Endodermal cell (in vitro differentiated cells): ENCODE results near the gene ST7. TPM values are rescaled to one million over a fixed set of nuclear protein-coding genes. Genes with fewer than 3 reads are reported as not detected.
A peak's percentile ranks its signal among the peaks of the same experiment; 100 is the strongest.
"Not testable (repeated sequence)": the region's sequence is repeated elsewhere in the genome, so short reads cannot be mapped to it uniquely, and the experiment has no call there.

Source experiments
- DNase-seq: peaks from one replicate; pipeline ENCODE4 v3.0.0-alpha.2; 2017
- H3K27ac ChIP-seq: 2 replicates; pipeline ENCODE4 v1.5.1; 2013; ENCODE audit warnings: mild to moderate bottlenecking, low read depth, low read length, moderate library complexity
- H3K27me3 ChIP-seq: 2 replicates; pipeline ENCODE4 v1.6.1; 2013; ENCODE audit warnings: mild to moderate bottlenecking, low read length, moderate library complexity; ENCODE audit not compliant: insufficient read depth, control insufficient read depth, poor library complexity, severe bottlenecking
- H3K36me3 ChIP-seq: 2 replicates; pipeline ENCODE4 v1.7.0; 2013; ENCODE audit warnings: mild to moderate bottlenecking, low read length, moderate library complexity; ENCODE audit not compliant: control insufficient read depth, insufficient read depth
- H3K4me1 ChIP-seq: one replicate; pipeline ENCODE4 v1.7.0; 2013; ENCODE audit warnings: low read length; ENCODE audit not compliant: control insufficient read depth, insufficient read depth
- H3K4me3 ChIP-seq: 2 replicates; pipeline ENCODE4 v1.5.1; 2013; ENCODE audit warnings: mild to moderate bottlenecking, low read length, moderate library complexity
- H3K9ac ChIP-seq: 2 replicates; pipeline ENCODE4 v1.6.1; 2013; ENCODE audit warnings: mild to moderate bottlenecking, low read length, moderate library complexity; ENCODE audit not compliant: poor library complexity, severe bottlenecking; ENCODE audit errors: extremely low read depth
- H3K9me3 ChIP-seq: 2 replicates; pipeline ENCODE4 v1.6.1; 2013; ENCODE audit warnings: mild to moderate bottlenecking, low read length, moderate library complexity; ENCODE audit not compliant: control insufficient read depth
- H3K27ac Mint-ChIP-seq: 2 replicates; pipeline ENCODE4 v1.8.0; 2020; ENCODE audit warnings: mixed read lengths
- H3K27me3 Mint-ChIP-seq: 2 replicates; pipeline ENCODE4 v1.8.0; 2021; ENCODE audit warnings: mild to moderate bottlenecking, mixed read lengths; ENCODE audit not compliant: insufficient read depth
- H3K36me3 Mint-ChIP-seq: 2 replicates; pipeline ENCODE4 v1.8.0; 2020; ENCODE audit warnings: low read depth, mixed read lengths
- H3K4me1 Mint-ChIP-seq: 2 replicates; pipeline ENCODE4 v1.8.0; 2020; ENCODE audit warnings: mixed read lengths
- H3K4me3 Mint-ChIP-seq: 2 replicates; pipeline ENCODE4 v1.8.0; 2020; ENCODE audit warnings: mild to moderate bottlenecking, moderate library complexity, mixed read lengths
- H3K9me3 Mint-ChIP-seq: 2 replicates; pipeline ENCODE4 v1.8.0; 2020; ENCODE audit warnings: mild to moderate bottlenecking, mixed read lengths
- CTCF ChIP-seq: fragments of 200-600 bp; sonication (generic); conservative IDR thresholded peaks from 2 replicates; pipeline ENCODE4 v1.5.0; 2021; ENCODE audit warnings: antibody characterized with exemption, mild to moderate bottlenecking
- WGBS, 2 experiments: methylation state at CpG; one replicate each; pipeline versions ENCODE4 v1.1.5 to v1.1.7; 2013; ENCODE audit warnings: missing lambda C conversion rate in 2 of 2, mixed read lengths in 1 of 2; ENCODE audit not compliant: insufficient coverage in 1 of 2, insufficient read length in 1 of 2; 5-methylcytosine and 5-hydroxymethylcytosine counted together
- total RNA-seq, 2 donors: library from RNA; stranded (reverse); fragmentation: NEBNext Ultra II Directional in 1 of 2; extraction: Animal tissue kit (Norgen Biotek cat#: 25700) in 1 of 2; gene quantifications; 2 replicates in 1 of 2; 3 replicates in 1 of 2; pipeline ENCODE4 v1.2.1, GENCODE V29; 2021

The ST7 gene
- total RNA-seq, 2 donors from 2014 or later = 6.4 to 8.9 TPM

- no peak for DNase-seq
- H3K27me3 ChIP-seq = peaks cover 13% of the 10 kb centered on the region
- no peaks in the 10 kb centered on the region for H3K9me3 ChIP-seq
- no peak overlapping the region for H3K4me3 ChIP-seq
- WGBS, 2 experiments = 93 to 100% methylated on average over 1 to 3 of the region's 3 CpGs
- peaks cover 11% of the 10 kb centered on the region for H3K4me1 Mint-ChIP-seq
- peaks cover 11% of the 10 kb centered on the region for H3K27me3 Mint-ChIP-seq
- no peak for TF ChIP-seq CTCF
- no peaks in the 10 kb centered on the region for H3K4me1 ChIP-seq
- no peak overlapping the region for H3K4me3 Mint-ChIP-seq
- H3K9ac ChIP-seq = no peak overlapping the region
- no peak overlapping the region for H3K27ac ChIP-seq
- H3K36me3 ChIP-seq = no peaks in the 10 kb centered on the region
- peaks cover 4% of the 10 kb centered on the region for H3K9me3 Mint-ChIP-seq
- H3K27ac Mint-ChIP-seq = no peak overlapping the region
- H3K36me3 Mint-ChIP-seq = peaks cover 2% of the 10 kb centered on the region
These were observed 17.1 kb downstream of the ST7 start for GRCh38 chr7:116970238-116970910.

- H3K36me3 Mint-ChIP-seq, H3K4me3 Mint-ChIP-seq, H3K9me3 Mint-ChIP-seq, H3K36me3 ChIP-seq, H3K27ac ChIP-seq, DNase-seq, H3K4me1 ChIP-seq, H3K9me3 ChIP-seq, H3K9ac ChIP-seq, H3K27ac Mint-ChIP-seq, H3K4me3 ChIP-seq: not testable (repeated sequence)
- peaks cover 15% of the 10 kb centered on the region for H3K27me3 Mint-ChIP-seq
- peaks cover 16% of the 10 kb centered on the region for H3K27me3 ChIP-seq
- H3K4me1 Mint-ChIP-seq = peaks cover 11% of the 10 kb centered on the region
These were observed 17.9 kb downstream of the ST7 start for GRCh38 chr7:116971153-116971552.

- 65 to 80% methylated on average over 4 of the region's 4 CpGs for WGBS, 2 experiments
- Histone ChIP-seq H3K4me1 (no peaks in the 10 kb centered on the region), H3K27ac (no peak overlapping the region), H3K36me3 (no peaks in the 10 kb centered on the region), H3K4me3 (no peak overlapping the region), H3K9me3 (no peaks in the 10 kb centered on the region), H3K9ac (no peak overlapping the region), H3K27me3 (peaks cover 20% of the 10 kb centered on the region)
- peak; percentile 66 for DNase-seq
- TF ChIP-seq CTCF = no peak
- no peak overlapping the region for H3K27ac Mint-ChIP-seq
- H3K4me1 Mint-ChIP-seq = peaks cover 11% of the 10 kb centered on the region
- peaks cover 18% of the 10 kb centered on the region for H3K27me3 Mint-ChIP-seq
- peaks cover 6% of the 10 kb centered on the region for H3K9me3 Mint-ChIP-seq
- H3K4me3 Mint-ChIP-seq = no peak overlapping the region
- H3K36me3 Mint-ChIP-seq = peaks cover 2% of the 10 kb centered on the region
These were observed 18.6 kb downstream of the ST7 start for GRCh38 chr7:116971869-116972268.

GRCh38 chr7:116975024-116975423 lies 21.7 kb downstream of the ST7 start:
- H3K9ac ChIP-seq, H3K4me3 Mint-ChIP-seq, H3K27ac Mint-ChIP-seq, H3K9me3 ChIP-seq, H3K27ac ChIP-seq, H3K4me1 Mint-ChIP-seq, H3K4me1 ChIP-seq, H3K36me3 Mint-ChIP-seq, DNase-seq, H3K36me3 ChIP-seq, H3K4me3 ChIP-seq, H3K9me3 Mint-ChIP-seq: not testable (repeated sequence)
- peaks cover 41% of the 10 kb centered on the region for H3K27me3 Mint-ChIP-seq
- H3K27me3 ChIP-seq = peaks cover 43% of the 10 kb centered on the region
- 86 to 95% methylated on average over 2 to 3 of the region's 3 CpGs for WGBS, 2 experiments
